ENCODE measurements around the gene EPB41.

DNA sequence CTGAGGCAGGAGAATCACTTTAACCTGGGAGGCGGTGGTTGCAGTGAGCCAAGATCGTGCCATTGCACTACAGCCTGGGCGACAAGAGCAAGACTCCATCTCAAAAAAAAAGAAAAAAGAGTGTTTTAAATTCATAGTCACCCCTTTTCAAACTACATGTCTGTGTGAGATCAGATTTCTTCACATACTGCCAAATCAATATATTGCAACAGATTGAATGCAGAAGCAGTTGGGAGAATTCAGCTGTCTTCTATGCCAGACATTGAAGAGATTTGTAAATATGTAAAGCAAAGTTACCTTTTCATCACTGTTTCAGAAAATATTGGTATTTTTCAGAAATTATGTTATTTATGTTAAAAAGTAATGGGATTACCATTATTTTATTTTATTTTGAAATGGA, 108.3 kb downstream of the EPB41 start:
- TF ChIP-seq EZH2 (IDR thresholded peaks at IDR 0.05; ENCODE audit: borderline replicate concordance) = no peak
- TF ChIP-seq, protein P1, sequence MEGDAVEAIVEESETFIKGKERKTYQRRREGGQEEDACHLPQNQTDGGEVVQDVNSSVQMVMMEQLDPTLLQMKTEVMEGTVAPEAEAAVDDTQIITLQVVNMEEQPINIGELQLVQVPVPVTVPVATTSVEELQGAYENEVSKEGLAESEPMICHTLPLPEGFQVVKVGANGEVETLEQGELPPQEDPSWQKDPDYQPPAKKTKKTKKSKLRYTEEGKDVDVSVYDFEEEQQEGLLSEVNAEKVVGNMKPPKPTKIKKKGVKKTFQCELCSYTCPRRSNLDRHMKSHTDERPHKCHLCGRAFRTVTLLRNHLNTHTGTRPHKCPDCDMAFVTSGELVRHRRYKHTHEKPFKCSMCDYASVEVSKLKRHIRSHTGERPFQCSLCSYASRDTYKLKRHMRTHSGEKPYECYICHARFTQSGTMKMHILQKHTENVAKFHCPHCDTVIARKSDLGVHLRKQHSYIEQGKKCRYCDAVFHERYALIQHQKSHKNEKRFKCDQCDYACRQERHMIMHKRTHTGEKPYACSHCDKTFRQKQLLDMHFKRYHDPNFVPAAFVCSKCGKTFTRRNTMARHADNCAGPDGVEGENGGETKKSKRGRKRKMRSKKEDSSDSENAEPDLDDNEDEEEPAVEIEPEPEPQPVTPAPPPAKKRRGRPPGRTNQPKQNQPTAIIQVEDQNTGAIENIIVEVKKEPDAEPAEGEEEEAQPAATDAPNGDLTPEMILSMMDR (IDR thresholded peaks at IDR 0.05; ENCODE audit: poor library complexity) = no peak
- no peak for TF ChIP-seq EZH2phosphoT487 (IDR thresholded peaks at IDR 0.05; ENCODE audit: low read depth, severe bottlenecking, unreplicated experiment)

All from hepatocyte (in vitro differentiated cells).